Calu3 (cell line): ENCODE data around the gene SETSIP. TPM values are rescaled to one million over a fixed set of nuclear protein-coding genes. Genes with fewer than 3 reads are reported as not detected.

Experiments used
- BruUV-seq: library from RNA; stranded (reverse); fragments of 400-500 nt; replicated peaks from 2 replicates; lab custom pipeline; 2021; lab: Mats Ljungman, UMichigan
- CTCF ChIA-PET: fragments of 300-600 bp; sonication (Branson Sonifier 250); formaldehyde crosslinking; loops from one replicate; lab custom pipeline; 2022; ENCODE audit warnings: antibody characterized with exemption; lab: Charles Lee
- DNase-seq: peaks from one replicate; pipeline ENCODE4 v3.0.0; 2022
- H3K27ac Mint-ChIP-seq: one replicate; pipeline ENCODE4 v1.8.0; 2022; ENCODE audit warnings: mixed read lengths; ENCODE audit not compliant: unreplicated experiment
- H3K27me3 Mint-ChIP-seq: one replicate; pipeline ENCODE4 v1.8.0; 2022; ENCODE audit warnings: mixed read lengths; ENCODE audit not compliant: unreplicated experiment
- H3K36me3 Mint-ChIP-seq: one replicate; pipeline ENCODE4 v1.8.0; 2022; ENCODE audit warnings: mild to moderate bottlenecking, moderate library complexity, mixed read lengths; ENCODE audit not compliant: insufficient read depth, unreplicated experiment
- H3K4me1 Mint-ChIP-seq: one replicate; pipeline ENCODE4 v1.8.0; 2022; ENCODE audit warnings: mild to moderate bottlenecking, low read depth, mixed read lengths; ENCODE audit not compliant: unreplicated experiment
- H3K4me3 Mint-ChIP-seq: one replicate; pipeline ENCODE4 v1.8.0; 2022; ENCODE audit warnings: mild to moderate bottlenecking, low read depth, moderate library complexity, mixed read lengths; ENCODE audit not compliant: unreplicated experiment
- H3K9me3 Mint-ChIP-seq: one replicate; pipeline ENCODE4 v1.8.0; 2022; ENCODE audit warnings: low read depth, mixed read lengths; ENCODE audit not compliant: unreplicated experiment
- intact Hi-C: fragments of 100-400 bp; cut with micrococcal nuclease; formaldehyde crosslinking; loops from one replicate; pipeline ENCODE4 v1.10.0; 2022; ENCODE audit not compliant: unreplicated experiment
- total RNA-seq: library from RNA; stranded (reverse); gene quantifications from 2 replicates; pipeline ENCODE4 v1.2.3, GENCODE V29; 2022
- TF ChIP-seq, protein P1 (sequence below): fragments of 200-600 bp; IDR thresholded peaks from one replicate; pipeline ENCODE4 v1.8.0; 2022; ENCODE audit warnings: antibody characterized with exemption; ENCODE audit not compliant: unreplicated experiment

The SETSIP gene
- total RNA-seq, 1 experiment from 2014 or later, result not detected

DNA sequence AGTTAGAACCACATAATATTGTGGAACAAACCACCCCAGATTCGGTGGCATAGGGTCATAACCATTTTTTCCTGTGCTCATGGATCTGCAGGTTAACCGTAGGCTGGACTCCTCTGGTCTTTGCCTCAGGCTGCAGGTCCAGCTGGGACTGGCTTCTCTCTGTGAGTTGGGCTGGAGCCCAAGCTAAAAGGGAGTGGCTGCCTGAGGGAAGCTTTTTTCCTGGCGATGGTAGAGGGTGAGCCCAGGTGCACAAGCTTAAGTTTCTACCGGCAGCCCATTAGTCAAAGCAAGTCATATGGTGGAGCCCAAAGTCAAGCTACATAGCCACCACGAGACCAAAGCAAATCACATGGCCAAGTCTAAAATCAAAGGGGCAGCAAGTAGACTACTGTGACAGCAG is 31.6 kb downstream of the SETSIP start:
- no peak overlapping the region for H3K27ac Mint-ChIP-seq
- no peaks in the 10 kb centered on the region for H3K4me1 Mint-ChIP-seq
- no peak overlapping the region for H3K4me3 Mint-ChIP-seq
- TF ChIP-seq, protein P1, sequence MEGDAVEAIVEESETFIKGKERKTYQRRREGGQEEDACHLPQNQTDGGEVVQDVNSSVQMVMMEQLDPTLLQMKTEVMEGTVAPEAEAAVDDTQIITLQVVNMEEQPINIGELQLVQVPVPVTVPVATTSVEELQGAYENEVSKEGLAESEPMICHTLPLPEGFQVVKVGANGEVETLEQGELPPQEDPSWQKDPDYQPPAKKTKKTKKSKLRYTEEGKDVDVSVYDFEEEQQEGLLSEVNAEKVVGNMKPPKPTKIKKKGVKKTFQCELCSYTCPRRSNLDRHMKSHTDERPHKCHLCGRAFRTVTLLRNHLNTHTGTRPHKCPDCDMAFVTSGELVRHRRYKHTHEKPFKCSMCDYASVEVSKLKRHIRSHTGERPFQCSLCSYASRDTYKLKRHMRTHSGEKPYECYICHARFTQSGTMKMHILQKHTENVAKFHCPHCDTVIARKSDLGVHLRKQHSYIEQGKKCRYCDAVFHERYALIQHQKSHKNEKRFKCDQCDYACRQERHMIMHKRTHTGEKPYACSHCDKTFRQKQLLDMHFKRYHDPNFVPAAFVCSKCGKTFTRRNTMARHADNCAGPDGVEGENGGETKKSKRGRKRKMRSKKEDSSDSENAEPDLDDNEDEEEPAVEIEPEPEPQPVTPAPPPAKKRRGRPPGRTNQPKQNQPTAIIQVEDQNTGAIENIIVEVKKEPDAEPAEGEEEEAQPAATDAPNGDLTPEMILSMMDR, result no peak
- CTCF ChIA-PET, result no interaction called here
- no TSS peak for BruUV-seq
- no peak for DNase-seq
- H3K27me3 Mint-ChIP-seq, result no peaks in the 10 kb centered on the region
- intact Hi-C loops, result no loop called here
- H3K9me3 Mint-ChIP-seq, result no peaks in the 10 kb centered on the region
- H3K36me3 Mint-ChIP-seq, result no peaks in the 10 kb centered on the region

DNA sequence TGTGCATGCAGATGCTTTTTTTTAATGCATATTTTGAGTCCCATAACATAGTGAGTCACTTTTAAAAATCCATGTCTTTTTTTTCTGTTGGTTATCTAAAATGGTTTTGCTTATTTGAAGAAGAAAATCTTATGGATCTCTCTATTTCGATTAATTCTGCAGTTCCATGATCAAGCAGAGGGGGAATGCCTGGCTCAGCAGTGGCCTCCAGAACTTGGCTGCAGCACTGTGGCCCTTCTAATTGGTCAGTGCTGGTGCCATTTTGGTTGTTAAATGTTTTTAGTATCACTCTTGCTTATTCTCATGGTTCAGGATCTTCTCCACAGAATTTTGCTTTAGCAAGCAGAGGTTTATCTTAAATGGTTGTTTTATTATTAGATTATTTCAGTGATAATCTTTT is 34.2 kb downstream of the SETSIP start:
- Mint-ChIP-seq H3K27ac (no peak overlapping the region), H3K9me3 (no peaks in the 10 kb centered on the region), H3K36me3 (no peaks in the 10 kb centered on the region), H3K4me3 (no peak overlapping the region), H3K27me3 (no peaks in the 10 kb centered on the region), H3K4me1 (no peaks in the 10 kb centered on the region)
- CTCF ChIA-PET, result no interaction called here
- DNase-seq, result no peak
- no TSS peak for BruUV-seq
- intact Hi-C loops, result no loop called here
- TF ChIP-seq, protein P1, result no peak

DNA sequence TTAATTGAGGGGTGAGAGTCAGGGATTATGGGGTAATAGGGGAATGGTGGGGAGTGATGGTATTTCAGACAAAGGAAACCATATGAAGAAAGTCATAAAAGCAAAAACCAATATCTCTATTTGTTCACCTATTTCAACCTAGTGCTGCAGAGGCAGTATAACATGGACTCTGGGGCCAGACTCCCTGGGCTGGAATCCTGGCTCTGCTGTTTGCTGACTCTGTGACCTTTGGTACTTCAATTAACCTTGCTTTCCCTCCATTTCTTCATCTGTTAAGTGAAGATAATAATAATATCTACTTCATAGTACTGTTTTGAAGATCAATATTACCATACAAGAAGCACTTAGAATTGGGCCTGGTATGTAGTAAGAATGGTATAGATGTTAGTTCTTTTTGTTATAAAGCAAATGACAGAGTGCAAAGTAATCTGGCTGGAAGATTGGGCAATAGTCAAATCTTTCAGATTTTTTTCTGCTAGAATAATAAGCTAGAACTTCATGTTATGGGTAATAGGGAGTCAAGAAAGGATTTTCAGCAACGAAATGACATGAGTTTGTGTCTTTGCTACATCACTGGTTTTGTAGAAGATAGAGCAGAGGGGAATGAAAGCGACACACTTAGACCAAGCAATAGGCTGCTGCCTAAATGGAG is 36.4 kb downstream of the SETSIP start:
- Mint-ChIP-seq H3K27me3 (no peaks in the 10 kb centered on the region), H3K36me3 (no peaks in the 10 kb centered on the region), H3K27ac (no peak overlapping the region), H3K9me3 (no peaks in the 10 kb centered on the region), H3K4me3 (no peak overlapping the region), H3K4me1 (no peaks in the 10 kb centered on the region)
- DNase-seq, result no peak
- TF ChIP-seq, protein P1, result no peak
- intact Hi-C loops, result no loop called here
- BruUV-seq, result no TSS peak
- CTCF ChIA-PET, result no interaction called here

DNA sequence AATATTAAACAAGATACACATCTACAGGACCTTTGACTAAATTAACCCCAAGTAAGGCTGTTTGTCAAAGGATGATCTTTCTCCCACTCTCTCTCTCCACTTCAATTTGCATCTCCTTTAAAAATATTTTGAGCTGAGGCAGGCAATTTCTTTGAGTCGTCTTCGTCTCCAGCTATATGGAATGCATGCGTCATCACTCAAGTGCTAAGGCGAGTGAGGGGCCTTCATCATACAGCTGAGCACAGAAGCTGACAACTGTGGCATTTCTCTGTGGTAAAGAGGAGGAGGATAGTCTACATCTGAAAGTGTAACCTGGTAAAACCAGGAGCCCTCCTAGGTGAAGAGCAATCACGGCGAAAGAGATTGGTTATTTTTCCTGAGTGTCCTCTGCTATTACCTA is 37.8 kb downstream of the SETSIP start:
- CTCF ChIA-PET, result no interaction called here
- no peak overlapping the region for H3K27ac Mint-ChIP-seq
- TF ChIP-seq, protein P1, result no peak
- no TSS peak for BruUV-seq
- H3K4me3 Mint-ChIP-seq, result no peak overlapping the region
- H3K36me3 Mint-ChIP-seq, result no peaks in the 10 kb centered on the region
- no peaks in the 10 kb centered on the region for H3K4me1 Mint-ChIP-seq
- DNase-seq, result no peak
- intact Hi-C loops, result no loop called here
- H3K9me3 Mint-ChIP-seq, result no peaks in the 10 kb centered on the region
- H3K27me3 Mint-ChIP-seq, result no peaks in the 10 kb centered on the region
